Loucy (cell line): ENCODE measurements around the gene TTC21A.

Experiments used
- CTCF ChIP-seq: fragments of 200-600 bp; sonication (generic); conservative IDR thresholded peaks from 2 replicates; pipeline ENCODE4 v1.5.1; 2014; ENCODE audit warnings: mild to moderate bottlenecking, antibody characterized with exemption, low read length
- EZH2phosphoT487 ChIP-seq: fragments of 200-600 bp; IDR thresholded peaks from 2 replicates; pipeline ENCODE4 v1.6.1; 2018; ENCODE audit warnings: antibody characterized with exemption, mild to moderate bottlenecking, moderate library complexity, borderline replicate concordance

- TF ChIP-seq EZH2phosphoT487 = no peak
- no peak for TF ChIP-seq CTCF
Observed at GRCh38 chr3:39106281-39106811, 1.1 kb upstream of the TTC21A start.
